Liver (tissue), 9 donors: ENCODE data around the gene SPA17. TPM values are rescaled to one million over a fixed set of nuclear protein-coding genes. Genes with fewer than 3 reads are reported as not detected.

Experiments
- DNase-seq: peaks from one replicate; pipeline ENCODE4 v3.0.0-alpha.2; 2017; ENCODE audit warnings: low spot score
- H3K27ac ChIP-seq, 2 donors: one replicate each; pipeline ENCODE4 v1.7.0; 2013; ENCODE audit warnings: inconsistent platforms in 2 of 2, low read length in 2 of 2, control low read depth in 1 of 2, low read depth in 1 of 2, mild to moderate bottlenecking in 1 of 2
- H3K27me3 ChIP-seq, 4 donors: one replicate each; pipeline versions ENCODE4 v1.6.1 to v1.7.0; 2013; ENCODE audit warnings: low read length in 3 of 4, inconsistent platforms in 1 of 4, mild to moderate bottlenecking in 1 of 4, moderate library complexity in 1 of 4; ENCODE audit not compliant: control insufficient read depth in 4 of 4, insufficient read depth in 4 of 4
- H3K36me3 ChIP-seq, 4 donors: one replicate each; pipeline versions ENCODE4 v1.6.1 to v1.7.0; 2013; ENCODE audit warnings: low read length in 3 of 4, mild to moderate bottlenecking in 3 of 4, low read depth in 1 of 4, moderate library complexity in 1 of 4; ENCODE audit not compliant: control insufficient read depth in 4 of 4, insufficient read depth in 3 of 4
- H3K4me1 ChIP-seq, 4 donors: one replicate each; pipeline versions ENCODE4 v1.6.1 to v1.7.0; 2013; ENCODE audit warnings: low read length in 3 of 4, mild to moderate bottlenecking in 3 of 4, moderate library complexity in 1 of 4; ENCODE audit not compliant: control insufficient read depth in 4 of 4, insufficient read depth in 4 of 4
- H3K4me3 ChIP-seq, 3 donors: one replicate each; pipeline versions ENCODE4 v1.6.1 to v1.7.0; 2013; ENCODE audit warnings: low read length in 3 of 3, control low read depth in 1 of 3, low read depth in 1 of 3, mild to moderate bottlenecking in 1 of 3
- H3K9ac ChIP-seq, 2 donors: one replicate each; pipeline ENCODE4 v1.7.0; 2013; ENCODE audit warnings: low read length in 2 of 2, mild to moderate bottlenecking in 2 of 2, moderate library complexity in 2 of 2, control low read depth in 1 of 2, low read depth in 1 of 2
- H3K9me3 ChIP-seq, 4 donors: one replicate each; pipeline versions ENCODE4 v1.6.1 to v1.7.0; 2013; ENCODE audit warnings: low read length in 3 of 4; ENCODE audit not compliant: control insufficient read depth in 4 of 4
- ATF3 ChIP-seq: IDR thresholded peaks from 2 replicates; pipeline ENCODE4 v1.6.1; 2016; ENCODE audit warnings: antibody characterized with exemption
- CTCF ChIP-seq: fragments of 150-350 bp; IDR thresholded peaks from 2 replicates; pipeline ENCODE4 v1.5.1; 2017; ENCODE audit warnings: improper control_type of control experiment, low read depth, low read length; ENCODE audit not compliant: missing input control
- EGR1 ChIP-seq, 2 donors: IDR thresholded peaks; 2 replicates each; pipeline ENCODE4 v1.6.1; 2016 to 2018; ENCODE audit warnings: antibody characterized with exemption in 2 of 2, low read depth in 2 of 2
- FOXA1 ChIP-seq: IDR thresholded peaks from 2 replicates; pipeline ENCODE4 v1.6.1; 2016; ENCODE audit warnings: antibody characterized with exemption
- FOXA2 ChIP-seq: IDR thresholded peaks from 2 replicates; pipeline ENCODE4 v1.6.1; 2016; ENCODE audit warnings: antibody characterized with exemption
- GABPA ChIP-seq, 2 donors: IDR thresholded peaks in 1 of 2; conservative IDR thresholded peaks in 1 of 2; 2 replicates each; pipeline ENCODE4 v1.6.1; 2016; ENCODE audit warnings: antibody characterized with exemption in 2 of 2, mild to moderate bottlenecking in 1 of 2, moderate library complexity in 1 of 2
- HNF4A ChIP-seq, 2 donors: conservative IDR thresholded peaks; 2 replicates each; pipeline ENCODE4 v1.6.1; 2016; ENCODE audit warnings: antibody characterized with exemption in 2 of 2, mild to moderate bottlenecking in 2 of 2
- HNF4G ChIP-seq: IDR thresholded peaks from 2 replicates; pipeline ENCODE4 v1.6.1; 2016; ENCODE audit warnings: antibody characterized with exemption
- JUND ChIP-seq, 2 donors: IDR thresholded peaks; 2 replicates each; pipeline ENCODE4 v1.6.1; 2016; ENCODE audit warnings: antibody characterized with exemption in 2 of 2
- MAX ChIP-seq: IDR thresholded peaks from 2 replicates; pipeline ENCODE4 v1.6.1; 2016; ENCODE audit warnings: antibody characterized with exemption
- NR2F2 ChIP-seq: IDR thresholded peaks from 2 replicates; pipeline ENCODE4 v1.6.1; 2016; ENCODE audit warnings: antibody characterized with exemption
- RAD21 ChIP-seq, 2 donors: IDR thresholded peaks; 2 replicates each; pipeline ENCODE4 v1.6.1; 2016; ENCODE audit warnings: antibody characterized with exemption in 2 of 2, mild to moderate bottlenecking in 2 of 2
- REST ChIP-seq: IDR thresholded peaks from 2 replicates; pipeline ENCODE4 v1.6.1; 2016; ENCODE audit warnings: antibody characterized with exemption, mild to moderate bottlenecking
- RXRA ChIP-seq, 2 donors: IDR thresholded peaks; 2 replicates each; pipeline ENCODE4 v1.6.1; 2017 to 2018; ENCODE audit warnings: antibody characterized with exemption in 2 of 2, mild to moderate bottlenecking in 1 of 2
- SP1 ChIP-seq: IDR thresholded peaks from 2 replicates; pipeline ENCODE4 v1.6.1; 2018; ENCODE audit warnings: antibody characterized with exemption, mild to moderate bottlenecking
- TAF1 ChIP-seq: conservative IDR thresholded peaks from 2 replicates; pipeline ENCODE4 v1.6.1; 2016; ENCODE audit warnings: antibody characterized with exemption, mild to moderate bottlenecking
- YY1 ChIP-seq: IDR thresholded peaks from 2 replicates; pipeline ENCODE4 v1.6.1; 2016; ENCODE audit warnings: antibody characterized with exemption, mild to moderate bottlenecking
- ZBTB33 ChIP-seq: IDR thresholded peaks from 2 replicates; pipeline ENCODE4 v1.6.1; 2016; ENCODE audit warnings: antibody characterized with exemption
- WGBS: extraction: QIAGEN DNeasy Blood & Tissue Kit; methylation state at CpG from one replicate; pipeline ENCODE4 v1.1.7; 2013; 5-methylcytosine and 5-hydroxymethylcytosine counted together
- polyA plus RNA-seq, 2 donors: library from polyadenylated mRNA; stranded (reverse) in 1 of 2; unstranded in 1 of 2; fragments of 200-250 nt in 1 of 2; fragments of >200 nt in 1 of 2; fragmentation: Nextera tagmentation in 1 of 2; extraction: Ambion mirVana in 1 of 2; gene quantifications; one replicate each; pipeline versions ENCODE4 v1.2.1 to v1.2.3, GENCODE V29; 2013 to 2015
- total RNA-seq, 2 donors: library from RNA; depleted of rRNA; stranded (reverse); fragments of >200 nt; gene quantifications; one replicate each; pipeline ENCODE4 v1.2.3, GENCODE V29; 2014
- donor health status: healthy.
- donor health status: healthy.
- donor health status: healthy.
- donor health status: healthy.
- donor health status: healthy.

The SPA17 gene
- total and polyA plus RNA-seq, 4 donors: 0.47 to 3.2 (median 1.9) TPM

GRCh38 chr11:124700028-124700427 lies 26.3 kb downstream of the SPA17 start:
- H3K4me3 ChIP-seq: no peak overlapping the region
- no peak for TF ChIP-seq ZBTB33
- no peak for TF ChIP-seq JUND (IDR thresholded peaks at IDR 0.05)
- no peak for TF ChIP-seq FOXA2
- TF ChIP-seq ATF3: no peak
- no peak for TF ChIP-seq HNF4G
- no peak for TF ChIP-seq RAD21 (IDR thresholded peaks at IDR 0.05)
- no peak for TF ChIP-seq YY1
- TF ChIP-seq RXRA (IDR thresholded peaks at IDR 0.05): no peak
- TF ChIP-seq GABPA (IDR thresholded peaks at IDR 0.05 in 1 of 2, conservative IDR thresholded peaks at IDR 0.05 in 1 of 2): no peak
- TF ChIP-seq TAF1: no peak
- TF ChIP-seq EGR1 (IDR thresholded peaks at IDR 0.05; ENCODE audit: low read depth in 2 of 2): no peak
- no peak for TF ChIP-seq NR2F2
- TF ChIP-seq SP1: no peak
- TF ChIP-seq MAX: no peak
- TF ChIP-seq FOXA1: no peak
- no peak for TF ChIP-seq REST
- TF ChIP-seq HNF4A (conservative IDR thresholded peaks at IDR 0.05): no peak

GRCh38 chr11:124707829-124708228 lies 34.1 kb downstream of the SPA17 start:
- 81% methylated on average over 4 of the region's 4 CpGs for WGBS
- no peak for DNase-seq
- peaks cover 0 to 13% (median 3%) of the 10 kb centered on the region in 4 donors for H3K9me3 ChIP-seq
- H3K9ac ChIP-seq: no peak overlapping the region
- no peak overlapping the region for H3K27ac ChIP-seq
- no peaks in the 10 kb centered on the region for H3K27me3 ChIP-seq
- H3K4me3 ChIP-seq: no peak overlapping the region
- H3K4me1 ChIP-seq: no peaks in the 10 kb centered on the region
- TF ChIP-seq MAX: no peak
- TF ChIP-seq HNF4A (conservative IDR thresholded peaks at IDR 0.05): no peak
- TF ChIP-seq CTCF: no peak
- TF ChIP-seq ATF3: no peak
- TF ChIP-seq REST: no peak
- no peak for TF ChIP-seq SP1
- TF ChIP-seq EGR1 (IDR thresholded peaks at IDR 0.05; ENCODE audit: low read depth in 2 of 2): no peak
- TF ChIP-seq TAF1: no peak
- no peak for TF ChIP-seq JUND (IDR thresholded peaks at IDR 0.05)
- TF ChIP-seq GABPA (IDR thresholded peaks at IDR 0.05 in 1 of 2, conservative IDR thresholded peaks at IDR 0.05 in 1 of 2): no peak
- TF ChIP-seq RAD21 (IDR thresholded peaks at IDR 0.05): no peak
- no peak for TF ChIP-seq FOXA1
- no peak for TF ChIP-seq FOXA2
- no peaks in the 10 kb centered on the region for H3K36me3 ChIP-seq

More at GRCh38 chr11:124700028-124700427, 26.3 kb downstream of the SPA17 start:
- peaks cover 0 to 2% (median 0%) of the 10 kb centered on the region in 4 donors for H3K9me3 ChIP-seq
- DNase-seq: no peak
- no peak overlapping the region for H3K27ac ChIP-seq
- no peaks in the 10 kb centered on the region for H3K36me3 ChIP-seq
- no peaks in the 10 kb centered on the region for H3K27me3 ChIP-seq
- H3K9ac ChIP-seq: no peak overlapping the region
- no peaks in the 10 kb centered on the region for H3K4me1 ChIP-seq
